ENCODE measurements around the gene TACR1.

Gene TACR1

GRCh38 chr2:75021672-75022071, 177.6 kb downstream of the TACR1 start:
- no peak for DNase-seq

GRCh38 chr2:75020476-75020875, 178.8 kb downstream of the TACR1 start:
- DNase-seq: no peak

- DNase-seq: no peak
Measured at GRCh38 chr2:75019790-75020189, 179.5 kb downstream of the TACR1 start.

GRCh38 chr2:75018162-75018561, 181.2 kb downstream of the TACR1 start:
- no peak for DNase-seq

GRCh38 chr2:75012080-75012479, 187.2 kb downstream of the TACR1 start:
- DNase-seq: no peak

- no peak for DNase-seq
Measured at GRCh38 chr2:75010571-75010970, 188.7 kb downstream of the TACR1 start.

GRCh38 chr2:75007819-75008218, 191.5 kb downstream of the TACR1 start:
- DNase-seq: peak in 15 of 56 donors; percentile 3 to 51 (median 11)

- no peak for DNase-seq
Measured at GRCh38 chr2:75007061-75007460, 192.3 kb downstream of the TACR1 start.

- DNase-seq: no peak
Measured at GRCh38 chr2:75006041-75006440, 193.3 kb downstream of the TACR1 start.

GRCh38 chr2:75003773-75004172, 195.5 kb downstream of the TACR1 start:
- no peak for DNase-seq

- DNase-seq: no peak
Measured at GRCh38 chr2:75003276-75003675, 196.0 kb downstream of the TACR1 start.

GRCh38 chr2:75002007-75002406, 197.3 kb downstream of the TACR1 start:
- no peak for DNase-seq

- DNase-seq: no peak
Measured at GRCh38 chr2:74999468-74999867, 199.9 kb downstream of the TACR1 start.
